Heart left ventricle (tissue), 16 donors: Measurements from ENCODE around the gene EIF2B5. TPM values are rescaled to one million over a fixed set of nuclear protein-coding genes. Genes with fewer than 3 reads are reported as not detected.

ENCODE experiments used
- ATAC-seq, 4 donors: fragments of 200-7000 bp; cut with Tn5 transposase; one replicate each; pipeline ENCODE4 v1.9.1; 2020 to 2022; ENCODE audit warnings: moderate library complexity in 4 of 4, mild to moderate bottlenecking in 3 of 4, moderate number of reproducible peaks in 1 of 4
- DNase-seq, 5 donors: peaks; one replicate each; pipeline ENCODE4 v3.0.0-alpha.2; 2020
- H3K27ac ChIP-seq, 12 donors: fragments of 200-600 bp; sonication (generic) in 4 of 12; one replicate each; pipeline versions ENCODE4 v1.5.0 to v1.8.0; 2016 to 2022; ENCODE audit warnings: mild to moderate bottlenecking in 2 of 12
- H3K27me3 ChIP-seq, 9 donors: fragments of 200-600 bp; sonication (generic) in 2 of 9; one replicate each; pipeline versions ENCODE4 v1.5.1 to v1.8.0; 2016 to 2022; ENCODE audit warnings: mild to moderate bottlenecking in 3 of 9
- H3K36me3 ChIP-seq, 9 donors: fragments of 200-600 bp; sonication (generic) in 2 of 9; one replicate each; pipeline versions ENCODE4 v1.5.0 to v1.8.0; 2018 to 2022; ENCODE audit warnings: mild to moderate bottlenecking in 2 of 9
- H3K4me1 ChIP-seq, 12 donors: fragments of 200-600 bp; sonication (generic) in 4 of 12; one replicate each; pipeline versions ENCODE4 v1.5.0 to v1.8.0; 2016 to 2022; ENCODE audit warnings: mild to moderate bottlenecking in 3 of 12
- H3K4me3 ChIP-seq, 12 donors: fragments of 200-600 bp; sonication (generic) in 4 of 12; one replicate each; pipeline versions ENCODE4 v1.5.0 to v1.8.0; 2017 to 2022; ENCODE audit warnings: mild to moderate bottlenecking in 9 of 12, moderate library complexity in 4 of 12
- H3K9me3 ChIP-seq, 12 donors: fragments of 200-600 bp; sonication (generic) in 4 of 12; one replicate each; pipeline versions ENCODE4 v1.5.0 to v1.8.0; 2016 to 2022; ENCODE audit warnings: mild to moderate bottlenecking in 1 of 12
- CTCF ChIP-seq, 12 donors: fragments of 200-600 bp; sonication (generic) in 4 of 12; IDR thresholded peaks; one replicate each; pipeline versions ENCODE4 v1.5.0 to v1.8.0; 2018 to 2022; ENCODE audit warnings: antibody characterized with exemption in 12 of 12, mild to moderate bottlenecking in 5 of 12
- POLR2A ChIP-seq, 2 donors: fragments of 450-650 bp; IDR thresholded peaks; one replicate each; pipeline ENCODE4 v1.6.1; 2017; ENCODE audit warnings: antibody characterized with exemption in 2 of 2, mild to moderate bottlenecking in 2 of 2, moderate library complexity in 2 of 2
- WGBS, 4 donors: extraction: QIAGEN DNeasy Blood & Tissue Kit in 2 of 4; methylation state at CpG; one replicate each; pipeline versions ENCODE4 v1.1.5 to v1.1.7; 2013 to 2018; 5-methylcytosine and 5-hydroxymethylcytosine counted together
- intact Hi-C, 10 donors: fragments of 100-400 bp; cut with DNase I; formaldehyde crosslinking; loops; one replicate each; pipeline versions ENCODE4 v1.11.1 to v1.14.2; 2022
- polyA plus RNA-seq, 2 donors: library from polyadenylated mRNA; stranded (reverse); fragments of 200-250 nt; gene quantifications; one replicate each; pipeline ENCODE4 v1.2.3, GENCODE V29; 2013
- total RNA-seq, 9 donors: library from RNA; depleted of rRNA in 2 of 9; stranded (reverse); fragments of >200 nt in 2 of 9; fragmentation: NEBNext Ultra II Directional in 3 of 9; extraction: Animal tissue kit (Norgen Biotek cat#: 25700) in 3 of 9; gene quantifications; one replicate each; pipeline versions ENCODE4 v1.1.0 to v1.2.4, GENCODE V29; 2016 to 2023
- donor health status: ischemic (EF 13 %, LVEDD 7.1; RV severe dilation, severe dysfunction).
- donor health status: healthy with polysubstance abuse.
- donor health status: DM: no; HTN: yes; CAD: no.
- donor health status: DM: no; HTN: no; CAD: no.
- donor health status: ischemic (EF 25% LVEDD 6.9; RV normal size, moderate dysfunction).
- donor health status: ischemic (EF 25% LVEDD 5.7; RV mildly dilated, moderate dysfunction).
- donor health status: healthy.
- donor health status: DM: yes; HTN: yes; CAD: no.
- donor health status: ischemic (EF 35%, LVEDD 5.7; RV mildly dilated, moderate dysfunction).
- donor health status: nonischemic (EF 11% LVEDD 7.7; RV severe dilation, severe dysfunction).
- donor health status: DM: yes; HTN: yes; CAD: no.
- donor health status: PGD.
- donor health status: ischemic (EF 29% LVEDD 5.4; RV normal size, mild dysfunction).
- donor health status: nonischemic (EF 23%, LVEDD 6.1; RV moderate dilation, normal function).

The EIF2B5 gene
- total and polyA plus RNA-seq, 11 donors, result 24.5 to 58.2 (median 30.9) TPM

- no peak for TF ChIP-seq CTCF (IDR thresholded peaks at IDR 0.05)
- no peak for TF ChIP-seq POLR2A (IDR thresholded peaks at IDR 0.05)
- H3K4me1 ChIP-seq, result peaks cover 2 to 64% (median 45%) of the 10 kb centered on the region in 12 donors
- H3K27me3 ChIP-seq, result no peaks in the 10 kb centered on the region
- peak overlapping the region; percentile 73 to 98 (median 94) for H3K27ac ChIP-seq
- H3K9me3 ChIP-seq, result no peaks in the 10 kb centered on the region
- peak in 3 of 4 donors; percentile 2 to 20 (median 17) for ATAC-seq
- H3K36me3 ChIP-seq, result no peaks in the 10 kb centered on the region
- peak overlapping the region; percentile 63 to 99 (median 90) for H3K4me3 ChIP-seq
- WGBS, 4 donors, result 0 to 1% (median 0%) methylated on average over 26 to 47 of the region's 47 CpGs
- intact Hi-C loops, result loop anchor here in 5 of 10 donors (1.0 to 10.0 kb wide), 6 partner anchors 18 to 91 kb away; partner anchors contain the start of genes AP2M1 (in 3 of the 5), ALG3 (in 2 of the 5), EEF1AKMT4 (in 2 of the 5) and EIF2B5 (in 2 of the 5)
- peak in 3 of 5 donors; percentile 47 to 56 (median 53) for DNase-seq
Measured at GRCh38 chr3:184155644-184156521, 20.7 kb downstream of the EIF2B5 start.

GRCh38 chr3:184156522-184156955 is 21.4 kb downstream of the EIF2B5 start:
- 0 to 4% (median 0%) methylated on average over 3 to 6 of the region's 6 CpGs for WGBS, 4 donors

GRCh38 chr3:184157206-184157605 is 22.0 kb downstream of the EIF2B5 start:
- Histone ChIP-seq H3K27ac (peak overlapping the region in 11 of 12 donors; percentile 87 to 98 (median 94)), H3K4me3 (peak overlapping the region in 11 of 12 donors; percentile 63 to 99 (median 90)), H3K4me1 (peaks cover 2 to 77% (median 52%) of the 10 kb centered on the region in 12 donors), H3K9me3 (no peaks in the 10 kb centered on the region), H3K27me3 (no peaks in the 10 kb centered on the region), H3K36me3 (peaks cover 0 to 7% (median 0%) of the 10 kb centered on the region in 9 donors)
- no peak for ATAC-seq
- intact Hi-C loops, result loop anchor here in 3 of 10 donors (2.0 to 10.0 kb wide), 3 partner anchors 18 to 90 kb away; partner anchors contain the start of genes ALG3 (in 2 of the 3), EEF1AKMT4 (in 2 of the 3) and AP2M1 (in 1 of the 3)
- no peak for DNase-seq
- no peak for TF ChIP-seq CTCF (IDR thresholded peaks at IDR 0.05)

More at GRCh38 chr3:184156522-184156955, 21.4 kb downstream of the EIF2B5 start:
- intact Hi-C loops, result loop anchor here in 3 of 10 donors (2.0 to 10.0 kb wide), 3 partner anchors 18 to 91 kb away; partner anchors contain the start of genes ALG3 (in 2 of the 3), EEF1AKMT4 (in 2 of the 3) and AP2M1 (in 1 of the 3)
- TF ChIP-seq CTCF (IDR thresholded peaks at IDR 0.05), result no peak
- peak in 1 of 2 donors; percentile 17 for TF ChIP-seq POLR2A (IDR thresholded peaks at IDR 0.05)
- Histone ChIP-seq H3K27ac (peak overlapping the region; percentile 53 to 98 (median 94)), H3K27me3 (no peaks in the 10 kb centered on the region), H3K36me3 (peaks cover 0 to under 1% (median 0%) of the 10 kb centered on the region in 9 donors), H3K4me1 (peaks cover 2 to 70% (median 49%) of the 10 kb centered on the region in 12 donors), H3K9me3 (no peaks in the 10 kb centered on the region), H3K4me3 (peak overlapping the region; percentile 63 to 99 (median 90))
- DNase-seq, result peak; percentile 72 to 86 (median 85)
- ATAC-seq, result peak; percentile 54 to 81 (median 60)
